ENCODE results near the gene TBC1D4.

TBC1D4 gene

GRCh38 chr13:75485286-75486062, 3.5 kb upstream of the TBC1D4 start:
- no peak for DNase-seq (ENCODE audit: low read depth)

GRCh38 chr13:75482820-75483079, 781 bp upstream of the TBC1D4 start:
- no peak for DNase-seq (ENCODE audit: low read depth)

GRCh38 chr13:75481176-75482069, 546 bp downstream of the TBC1D4 start:
- no peak for DNase-seq (ENCODE audit: low read depth)

- DNase-seq (ENCODE audit: low read depth), result no peak
Measured at GRCh38 chr13:75480671-75481175, 1.2 kb downstream of the TBC1D4 start.

GRCh38 chr13:75479102-75479740, 2.7 kb downstream of the TBC1D4 start:
- no peak for DNase-seq (ENCODE audit: low read depth)

- no peak for DNase-seq (ENCODE audit: low read depth)
Measured at GRCh38 chr13:75478659-75479058, 3.3 kb downstream of the TBC1D4 start.

- DNase-seq (ENCODE audit: low read depth), result no peak
Measured at GRCh38 chr13:75474956-75475355, 7.0 kb downstream of the TBC1D4 start.

GRCh38 chr13:75473468-75473867, 8.5 kb downstream of the TBC1D4 start:
- DNase-seq (ENCODE audit: low read depth), result no peak

- no peak for DNase-seq (ENCODE audit: low read depth)
Measured at GRCh38 chr13:75470676-75471075, 11.3 kb downstream of the TBC1D4 start.

- DNase-seq (ENCODE audit: low read depth), result no peak
Measured at GRCh38 chr13:75469047-75469446, 12.9 kb downstream of the TBC1D4 start.

GRCh38 chr13:75468602-75469001, 13.4 kb downstream of the TBC1D4 start:
- no peak for DNase-seq (ENCODE audit: low read depth)

GRCh38 chr13:75468098-75468497, 13.9 kb downstream of the TBC1D4 start:
- no peak for DNase-seq (ENCODE audit: low read depth)

- no peak for DNase-seq (ENCODE audit: low read depth)
Measured at GRCh38 chr13:75467040-75467728, 14.8 kb downstream of the TBC1D4 start.

GRCh38 chr13:75465236-75465635, 16.7 kb downstream of the TBC1D4 start:
- no peak for DNase-seq (ENCODE audit: low read depth)

- no peak for DNase-seq (ENCODE audit: low read depth)
Measured at GRCh38 chr13:75461314-75461713, 20.7 kb downstream of the TBC1D4 start.

- no peak for DNase-seq (ENCODE audit: low read depth)
Measured at GRCh38 chr13:75460644-75461043, 21.3 kb downstream of the TBC1D4 start.

- DNase-seq (ENCODE audit: low read depth), result no peak
Measured at GRCh38 chr13:75458696-75459422, 23.1 kb downstream of the TBC1D4 start.

GRCh38 chr13:75455962-75456361, 26.0 kb downstream of the TBC1D4 start:
- no peak for DNase-seq (ENCODE audit: low read depth)

GRCh38 chr13:75454497-75454896, 27.5 kb downstream of the TBC1D4 start:
- DNase-seq (ENCODE audit: low read depth), result no peak

GRCh38 chr13:75452564-75452963, 29.4 kb downstream of the TBC1D4 start:
- DNase-seq (ENCODE audit: low read depth), result no peak

- DNase-seq (ENCODE audit: low read depth), result no peak
Measured at GRCh38 chr13:75447493-75447892, 34.5 kb downstream of the TBC1D4 start.

All from HS-5 (cell line).